Measurements from ENCODE around the gene IFNL4. TPM values are rescaled to one million over a fixed set of nuclear protein-coding genes. Genes with fewer than 3 reads are reported as not detected.

The IFNL4 gene
- total RNA-seq, 4 donors from 2014 or later, result not detected

GRCh38 chr19:39265321-39265916 lies 16.8 kb upstream of the IFNL4 start:
- H3K9me3 ChIP-seq, result no peaks in the 10 kb centered on the region
- H3K4me3 ChIP-seq, result no peak overlapping the region
- intact Hi-C loops (cut with DNase I; ENCODE audit: low total_unique reads), result no loop called here
- WGBS, 2 donors (ENCODE audit: low coverage in 1 of 2), result 53% methylated on average over 31 of the region's 39 CpGs; no CpG with 5 or more reads in 1 of the 2 donors
- no peak overlapping the region for H3K27ac ChIP-seq
- DNase-seq, result no peak
- TF ChIP-seq EP300 (IDR thresholded peaks at IDR 0.05; ENCODE audit: low read depth) (no peak), POLR2A (IDR thresholded peaks at IDR 0.05) (no peak), POLR2AphosphoS5 (IDR thresholded peaks at IDR 0.05) (no peak)
- TF ChIP-seq, protein P1, sequence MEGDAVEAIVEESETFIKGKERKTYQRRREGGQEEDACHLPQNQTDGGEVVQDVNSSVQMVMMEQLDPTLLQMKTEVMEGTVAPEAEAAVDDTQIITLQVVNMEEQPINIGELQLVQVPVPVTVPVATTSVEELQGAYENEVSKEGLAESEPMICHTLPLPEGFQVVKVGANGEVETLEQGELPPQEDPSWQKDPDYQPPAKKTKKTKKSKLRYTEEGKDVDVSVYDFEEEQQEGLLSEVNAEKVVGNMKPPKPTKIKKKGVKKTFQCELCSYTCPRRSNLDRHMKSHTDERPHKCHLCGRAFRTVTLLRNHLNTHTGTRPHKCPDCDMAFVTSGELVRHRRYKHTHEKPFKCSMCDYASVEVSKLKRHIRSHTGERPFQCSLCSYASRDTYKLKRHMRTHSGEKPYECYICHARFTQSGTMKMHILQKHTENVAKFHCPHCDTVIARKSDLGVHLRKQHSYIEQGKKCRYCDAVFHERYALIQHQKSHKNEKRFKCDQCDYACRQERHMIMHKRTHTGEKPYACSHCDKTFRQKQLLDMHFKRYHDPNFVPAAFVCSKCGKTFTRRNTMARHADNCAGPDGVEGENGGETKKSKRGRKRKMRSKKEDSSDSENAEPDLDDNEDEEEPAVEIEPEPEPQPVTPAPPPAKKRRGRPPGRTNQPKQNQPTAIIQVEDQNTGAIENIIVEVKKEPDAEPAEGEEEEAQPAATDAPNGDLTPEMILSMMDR (IDR thresholded peaks at IDR 0.05), result no peak
- H3K4me1 ChIP-seq, result peaks cover 0 to 3% (median 0%) of the 10 kb centered on the region in 4 donors
- H3K36me3 ChIP-seq, result no peaks in the 10 kb centered on the region
- H3K27me3 ChIP-seq, result peaks cover 60% of the 10 kb centered on the region
- in situ Hi-C loops (cut with MboI; ENCODE audit: low pct_ligation_motif_present in 1 of 4, low pct_unique_long_range_greater_than_20kb in 1 of 4, low sequenced_read_pairs in 3 of 4), result no loop called here

DNA sequence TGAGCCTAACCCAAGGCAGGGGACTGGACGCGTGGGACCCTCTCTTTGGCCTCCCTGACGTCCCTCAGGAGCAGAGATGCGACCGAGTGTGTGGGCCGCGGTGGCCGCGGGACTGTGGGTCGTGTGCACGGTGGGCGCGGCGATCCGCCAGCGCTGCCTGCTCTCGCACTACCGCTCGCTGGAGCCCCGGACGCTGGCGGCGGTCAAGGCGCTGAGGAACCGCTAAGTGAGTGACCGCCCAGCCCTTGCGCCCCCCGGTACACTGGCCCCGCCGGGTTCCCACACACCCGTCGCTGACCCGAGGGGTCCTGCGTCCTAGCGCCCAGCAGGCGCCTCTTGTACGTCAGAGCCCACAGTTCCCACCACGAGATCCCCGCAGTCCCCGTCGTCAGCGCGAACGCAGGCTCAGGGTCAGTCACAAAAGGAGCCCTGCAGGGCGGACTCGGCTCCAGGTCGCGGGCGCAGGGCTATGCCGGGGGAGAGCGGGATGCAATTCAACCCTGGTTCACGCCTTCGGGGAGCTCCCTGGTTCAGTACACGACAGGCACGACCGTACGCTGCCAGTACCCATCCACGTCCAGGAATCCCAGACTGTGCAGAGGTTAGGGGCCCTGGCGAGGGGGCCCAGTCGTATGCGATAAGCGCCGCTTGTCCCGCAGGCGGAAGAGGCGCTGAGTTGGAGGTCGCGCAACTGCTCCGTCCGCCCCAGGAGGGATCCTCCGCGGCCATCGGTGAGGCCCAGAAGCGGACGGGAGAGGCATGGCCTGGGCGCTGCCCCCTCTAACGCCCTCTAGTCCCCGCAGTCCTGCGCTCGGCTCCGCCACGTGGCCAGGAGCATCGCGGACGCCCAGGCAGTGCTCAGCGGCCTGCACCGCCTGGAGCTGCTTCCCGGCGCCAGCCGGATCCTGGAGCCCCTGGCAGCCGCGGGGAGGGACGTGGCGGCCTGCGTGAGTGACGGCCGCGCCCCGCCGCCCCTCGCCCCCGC lies 15.9 kb upstream of the IFNL4 start:
- H3K27ac ChIP-seq, result no peak overlapping the region
- WGBS, 2 donors (ENCODE audit: low coverage in 1 of 2), result 11% methylated on average over 52 of the region's 102 CpGs; no CpG with 5 or more reads in 1 of the 2 donors
- intact Hi-C loops (cut with DNase I; ENCODE audit: low total_unique reads), result no loop called here
- H3K4me3 ChIP-seq, result peak overlapping the region in 1 of 4 donors; percentile 6
- no peaks in the 10 kb centered on the region for H3K9me3 ChIP-seq
- TF ChIP-seq EP300 (IDR thresholded peaks at IDR 0.05; ENCODE audit: low read depth) (no peak), POLR2A (IDR thresholded peaks at IDR 0.05) (no peak), POLR2AphosphoS5 (IDR thresholded peaks at IDR 0.05) (no peak)
- TF ChIP-seq, protein P1 (IDR thresholded peaks at IDR 0.05), result no peak
- in situ Hi-C loops (cut with MboI; ENCODE audit: low pct_ligation_motif_present in 1 of 4, low pct_unique_long_range_greater_than_20kb in 1 of 4, low sequenced_read_pairs in 3 of 4), result no loop called here
- no peaks in the 10 kb centered on the region for H3K36me3 ChIP-seq
- peaks cover 69% of the 10 kb centered on the region for H3K27me3 ChIP-seq
- DNase-seq, result no peak
- H3K4me1 ChIP-seq, result peaks cover 0 to 3% (median 0%) of the 10 kb centered on the region in 4 donors

GRCh38 chr19:39263912-39264305 lies 15.3 kb upstream of the IFNL4 start:
- Histone ChIP-seq H3K27me3 (peaks cover 71% of the 10 kb centered on the region), H3K4me3 (no peak overlapping the region), H3K9me3 (no peaks in the 10 kb centered on the region), H3K27ac (no peak overlapping the region), H3K36me3 (no peaks in the 10 kb centered on the region), H3K4me1 (peaks cover 0 to 3% (median 0%) of the 10 kb centered on the region in 4 donors)
- TF ChIP-seq POLR2A (IDR thresholded peaks at IDR 0.05), result no peak
- WGBS, 2 donors (ENCODE audit: low coverage in 1 of 2), result 15% methylated on average over 15 of the region's 17 CpGs; no CpG with 5 or more reads in 1 of the 2 donors
- intact Hi-C loops (cut with DNase I; ENCODE audit: low total_unique reads) (no loop called here), in situ Hi-C loops (cut with MboI; ENCODE audit: low pct_ligation_motif_present in 1 of 4, low pct_unique_long_range_greater_than_20kb in 1 of 4, low sequenced_read_pairs in 3 of 4) (no loop called here)
- no peak for DNase-seq

GRCh38 chr19:39262496-39262895 lies 13.8 kb upstream of the IFNL4 start:
- H3K27ac ChIP-seq, result no peak overlapping the region
- intact Hi-C loops (cut with DNase I; ENCODE audit: low total_unique reads) (no loop called here), in situ Hi-C loops (cut with MboI; ENCODE audit: low pct_ligation_motif_present in 1 of 4, low pct_unique_long_range_greater_than_20kb in 1 of 4, low sequenced_read_pairs in 3 of 4) (no loop called here)
- 60 to 72% methylated on average over 1 to 4 of the region's 4 CpGs for WGBS, 2 donors (ENCODE audit: low coverage in 1 of 2)
- H3K9me3 ChIP-seq, result no peaks in the 10 kb centered on the region
- H3K36me3 ChIP-seq, result no peaks in the 10 kb centered on the region
- H3K4me1 ChIP-seq, result peaks cover 0 to 3% (median 0%) of the 10 kb centered on the region in 4 donors
- peaks cover 71% of the 10 kb centered on the region for H3K27me3 ChIP-seq
- H3K4me3 ChIP-seq, result no peak overlapping the region
- DNase-seq, result no peak
- TF ChIP-seq POLR2AphosphoS5 (IDR thresholded peaks at IDR 0.05) (no peak), EP300 (IDR thresholded peaks at IDR 0.05; ENCODE audit: low read depth) (no peak), POLR2A (IDR thresholded peaks at IDR 0.05) (no peak)
- TF ChIP-seq, protein P1 (IDR thresholded peaks at IDR 0.05), result no peak

Measured in transverse colon (tissue), 4 donors.